Kidney capillary endothelial cell (primary cell): ENCODE data around the gene ALDH6A1.

Source experiments
- DNase-seq: peaks from one replicate; pipeline ENCODE4 v3.0.0-alpha.2; 2018; ENCODE audit warnings: low spot score

ALDH6A1 gene

DNA sequence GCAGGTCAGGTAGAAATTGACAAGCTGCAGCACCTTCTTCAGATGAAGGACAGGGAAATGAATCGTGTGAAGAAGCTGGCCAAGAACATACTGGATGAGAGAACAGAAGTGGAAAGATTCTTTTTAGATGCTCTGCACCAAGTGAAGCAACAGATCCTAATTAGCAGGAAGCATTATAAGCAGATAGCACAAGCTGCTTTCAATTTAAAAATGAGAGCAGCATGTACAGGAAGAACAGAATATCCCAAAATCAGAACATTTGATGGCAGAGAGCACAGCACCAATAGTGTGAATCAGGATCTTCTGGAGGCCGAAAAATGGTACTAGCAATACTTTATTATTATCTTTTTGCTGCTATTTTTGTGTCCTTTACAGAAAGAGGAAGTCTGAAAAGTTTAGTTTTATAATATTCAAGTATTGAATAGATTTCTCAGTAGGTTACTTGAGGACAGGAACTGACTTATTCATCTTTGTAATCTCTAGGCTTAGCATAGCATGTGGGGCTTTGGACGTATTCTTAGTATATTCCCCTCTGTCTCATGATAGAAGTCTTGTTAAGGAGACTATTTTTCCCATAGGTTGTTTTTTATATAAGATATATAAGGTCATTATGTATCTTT lies 34.3 kb downstream of the ALDH6A1 start:
- no peak for DNase-seq

GRCh38 chr14:74048281-74048680 lies 36.0 kb downstream of the ALDH6A1 start:
- DNase-seq: no peak

DNA sequence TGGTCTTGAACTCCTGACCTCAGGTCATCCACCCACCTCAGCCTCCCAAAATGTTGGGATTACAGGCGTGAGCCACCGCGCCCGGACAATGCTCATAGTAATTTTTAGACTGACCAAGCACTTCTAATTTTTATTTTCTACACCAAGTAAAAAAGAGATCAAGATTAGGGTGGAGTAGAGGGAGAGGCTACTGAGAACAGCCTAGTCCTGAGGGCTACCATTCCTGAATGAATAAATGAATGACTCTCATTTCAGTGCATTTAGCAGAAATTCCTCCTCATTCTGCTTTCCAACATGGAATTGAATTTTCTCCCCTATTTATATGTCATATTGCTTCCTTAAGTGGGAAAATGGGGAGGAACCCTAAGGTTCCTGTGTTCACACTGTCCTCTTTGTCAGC lies 38.7 kb downstream of the ALDH6A1 start:
- DNase-seq: no peak

- DNase-seq: no peak
These were observed 42.0 kb downstream of the ALDH6A1 start for GRCh38 chr14:74042296-74042695.

DNA sequence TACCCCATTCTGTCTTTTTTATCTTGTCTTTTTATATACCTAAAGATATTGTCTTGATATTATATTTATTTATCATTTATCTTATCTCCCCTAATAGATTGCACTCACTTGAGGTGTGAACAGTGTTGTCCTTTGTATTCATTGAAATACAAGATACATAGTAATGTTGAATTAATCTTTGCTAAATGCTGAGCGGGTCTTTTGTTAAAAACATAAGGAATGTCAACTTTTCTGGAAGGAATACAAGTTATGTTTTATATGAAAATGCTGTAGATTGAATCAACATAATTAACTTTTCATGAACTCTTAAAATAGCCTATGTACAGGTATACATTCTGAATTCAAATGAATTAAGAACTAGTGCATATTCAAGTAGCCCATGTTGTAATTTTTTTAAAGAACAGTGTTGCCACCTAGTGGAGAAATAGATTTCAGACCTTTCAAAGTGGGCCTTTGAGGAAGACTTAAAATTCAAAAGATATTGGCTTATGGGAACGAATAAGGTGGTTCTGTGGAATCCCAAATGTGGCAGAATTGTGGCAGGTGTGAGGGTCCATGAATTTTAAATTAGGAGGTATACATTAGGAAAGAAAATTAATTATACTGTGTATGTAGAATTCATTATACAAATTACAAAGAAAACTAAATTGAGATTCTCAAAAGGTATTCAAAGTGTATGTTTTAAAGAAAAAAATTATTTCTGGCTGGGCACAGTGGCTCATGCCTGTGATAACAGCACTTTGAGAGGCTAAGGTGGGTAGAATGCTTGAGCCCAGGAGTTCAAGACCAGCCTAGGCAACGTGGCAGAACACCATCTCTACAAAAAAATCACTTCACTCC lies 46.0 kb downstream of the ALDH6A1 start:
- DNase-seq: peak; percentile 45

GRCh38 chr14:74035556-74035955 lies 48.7 kb downstream of the ALDH6A1 start:
- DNase-seq: no peak

GRCh38 chr14:74034572-74034971 lies 49.7 kb downstream of the ALDH6A1 start:
- DNase-seq: no peak

DNA sequence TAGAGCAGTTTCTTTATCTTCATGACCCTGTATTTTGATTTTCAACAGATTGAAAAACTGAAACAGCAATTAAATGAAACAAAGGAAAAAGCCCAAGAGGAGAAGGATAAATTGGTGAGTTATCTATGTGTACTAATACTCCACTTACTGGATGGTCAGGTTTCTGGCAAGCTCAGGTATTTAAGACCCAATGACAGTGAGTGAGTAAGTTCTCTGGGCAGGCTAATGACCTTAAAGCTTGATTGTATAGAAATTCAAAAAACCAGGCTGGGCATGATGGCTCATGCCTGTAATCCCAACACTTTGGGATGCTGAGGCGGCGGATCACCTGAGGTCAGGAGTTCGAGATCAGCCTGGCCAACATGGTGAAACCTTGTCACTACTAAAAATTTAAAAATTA lies 55.1 kb downstream of the ALDH6A1 start:
- DNase-seq: no peak

GRCh38 chr14:74022346-74022745 lies 61.9 kb downstream of the ALDH6A1 start:
- no peak for DNase-seq

- no peak for DNase-seq
These were observed 64.7 kb downstream of the ALDH6A1 start for GRCh38 chr14:74019408-74020137.

DNA sequence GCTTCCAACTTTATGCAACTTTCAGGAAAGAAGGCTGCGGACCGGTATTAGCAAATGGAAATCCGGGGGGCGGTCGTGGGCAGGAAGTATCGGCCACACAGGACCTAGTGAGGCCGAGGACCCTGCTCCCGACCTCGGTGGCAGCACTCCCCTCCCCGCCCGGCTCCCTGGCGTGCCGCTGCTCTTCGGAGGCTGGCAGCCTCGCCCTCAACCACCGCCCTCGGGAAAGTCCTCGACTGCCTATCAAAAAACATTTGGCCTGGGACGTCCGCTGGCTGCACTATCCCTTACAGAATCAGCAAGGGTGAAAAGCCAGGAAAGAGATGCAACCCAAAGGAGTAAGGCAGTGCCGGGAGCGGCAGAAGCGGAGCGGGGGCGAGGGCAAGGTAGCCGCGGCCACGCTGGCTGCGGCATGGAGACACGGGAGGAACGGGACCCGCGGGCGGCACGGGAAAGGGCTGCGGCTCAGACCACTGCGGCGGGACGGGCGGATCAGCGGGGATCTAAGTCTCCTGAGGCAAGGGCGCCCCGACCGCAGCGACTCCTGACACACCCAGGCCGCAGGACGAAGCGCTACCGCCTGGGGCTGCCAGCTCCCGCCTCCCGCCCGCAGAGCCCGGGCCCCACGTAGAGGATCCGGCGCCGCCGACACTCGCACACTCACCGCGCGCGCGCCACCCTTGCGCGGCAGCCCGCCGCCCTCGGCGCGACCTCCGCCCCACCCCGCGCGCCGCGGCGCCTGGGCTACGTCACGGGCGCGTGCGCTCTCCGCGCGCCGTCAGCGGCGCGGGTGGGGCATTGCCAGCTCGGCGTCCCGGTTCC lies 65.5 kb downstream of the ALDH6A1 start, which contains the start of the genes BBOF1 and ENTPD5:
Gene BBOF1, plus strand, starts transcription at position 764 of the 822 bp plus-strand sequence. CDS start 130 bp downstream, outside the sequence.
Gene ENTPD5, minus strand, starts transcription at position 703 of the 822 bp plus-strand sequence. CDS start 31,186 bp downstream, outside the sequence.
- DNase-seq: peak; percentile 85

DNA sequence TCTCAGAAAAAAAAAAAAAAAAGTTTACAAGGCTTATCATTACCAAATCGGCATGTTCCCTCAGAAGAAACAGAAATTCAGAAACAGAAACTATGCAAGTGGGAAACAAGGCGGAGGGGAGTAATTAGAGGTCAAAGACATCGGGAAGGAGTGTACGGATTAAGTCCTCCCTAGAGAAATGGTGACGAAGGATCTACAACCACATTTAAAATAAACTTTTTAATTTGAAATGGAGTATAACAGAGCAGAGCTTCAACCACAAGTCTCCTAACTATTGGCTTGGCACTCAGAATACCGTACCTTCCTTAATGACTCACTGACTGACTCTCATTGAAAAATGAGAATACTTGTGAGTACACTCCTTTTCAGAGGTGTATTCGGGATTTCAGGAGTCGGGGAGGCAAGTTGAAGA lies 66.1 kb downstream of the ALDH6A1 start:
- peak; percentile 38 for DNase-seq

DNA sequence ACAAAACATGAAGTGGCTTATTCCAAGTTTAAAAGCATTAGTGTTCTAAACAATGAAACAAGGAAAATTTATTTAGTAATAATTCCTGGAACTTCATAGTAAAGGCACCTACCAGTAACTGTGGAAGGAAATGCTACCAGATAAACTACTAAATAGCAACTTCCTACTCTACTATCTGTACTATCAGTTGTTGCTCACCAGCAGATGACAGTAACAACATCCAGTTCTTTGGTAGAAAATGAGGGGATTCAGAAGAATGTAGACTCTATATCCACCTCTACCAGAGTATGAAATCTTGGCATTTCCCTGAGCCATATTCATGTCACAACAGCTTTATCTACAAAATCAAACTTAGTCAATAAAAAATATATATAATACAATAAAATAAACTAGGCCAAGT lies 68.3 kb downstream of the ALDH6A1 start:
- DNase-seq: no peak

GRCh38 chr14:74015176-74015575 lies 69.1 kb downstream of the ALDH6A1 start:
- no peak for DNase-seq

DNA sequence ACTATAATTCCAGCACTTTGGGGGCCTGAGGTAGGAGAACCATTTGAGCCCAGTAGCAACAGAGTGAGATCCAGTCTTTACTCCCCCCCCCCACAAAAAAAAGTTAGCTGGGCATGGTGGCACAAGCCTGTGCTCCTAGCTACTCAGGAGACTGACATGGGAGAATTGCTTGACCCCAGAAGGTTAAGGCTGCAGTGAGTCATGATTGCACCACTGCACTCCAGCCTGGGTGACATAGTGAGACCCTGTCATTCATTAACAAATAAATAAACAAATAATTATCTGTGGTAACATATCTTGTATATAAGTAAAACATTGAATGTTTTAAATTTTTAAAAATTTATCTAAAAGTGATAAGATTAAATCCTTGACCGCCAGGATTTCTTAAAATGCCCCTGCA lies 70.0 kb downstream of the ALDH6A1 start:
- no peak for DNase-seq

GRCh38 chr14:74008843-74009499 lies 75.3 kb downstream of the ALDH6A1 start:
- peak; percentile 43 for DNase-seq
